ENCODE results near the gene LHX3.
"Not testable (repeated sequence)": the region's sequence is repeated elsewhere in the genome, so short reads cannot be mapped to it uniquely, and the experiment has no call there.

The LHX3 gene

GRCh38 chr9:136153381-136154065 lies 51.4 kb downstream of the LHX3 start:
- DNase-seq (ENCODE audit: low spot score) = no peak

- DNase-seq (ENCODE audit: low spot score) = no peak
These were observed 52.0 kb downstream of the LHX3 start for GRCh38 chr9:136152931-136153330.

- no peak for DNase-seq (ENCODE audit: low spot score)
These were observed 52.4 kb downstream of the LHX3 start for GRCh38 chr9:136152543-136152866.

- no peak for DNase-seq (ENCODE audit: low spot score)
These were observed 52.9 kb downstream of the LHX3 start for GRCh38 chr9:136151848-136152542.

GRCh38 chr9:136151214-136151804 lies 53.6 kb downstream of the LHX3 start:
- DNase-seq (ENCODE audit: low spot score) = no peak

GRCh38 chr9:136150664-136151213 lies 54.2 kb downstream of the LHX3 start:
- not testable (repeated sequence) for DNase-seq (ENCODE audit: low spot score)

GRCh38 chr9:136149853-136150252 lies 55.1 kb downstream of the LHX3 start:
- DNase-seq (ENCODE audit: low spot score) = no peak

- DNase-seq (ENCODE audit: low spot score) = no peak
These were observed 55.6 kb downstream of the LHX3 start for GRCh38 chr9:136149337-136149736.

- no peak for DNase-seq (ENCODE audit: low spot score)
These were observed 56.2 kb downstream of the LHX3 start for GRCh38 chr9:136148766-136149165.

GRCh38 chr9:136147890-136148714 lies 56.8 kb downstream of the LHX3 start:
- no peak for DNase-seq (ENCODE audit: low spot score)

- no peak for DNase-seq (ENCODE audit: low spot score)
These were observed 57.7 kb downstream of the LHX3 start for GRCh38 chr9:136147038-136147889.

All from hematopoietic multipotent progenitor cell treated with erythropoietin and hydrocortisone succinate and interleukin-3 and kit ligand, for 15 days (in vitro differentiated cells).